HCT116 (cell line): Measurements from ENCODE around the gene MYO7A.

Experiments used
- POLR2A ChIP-seq: IDR thresholded peaks from 2 replicates; pipeline ENCODE4 v1.7.0; 2011; ENCODE audit warnings: borderline replicate concordance; ENCODE audit not compliant: insufficient read depth, insufficient read length; ENCODE audit errors: extremely low read depth
- TF ChIP-seq, protein P1 (sequence below), 3 experiments: fragments of 200-600 bp in 1 of 3; sonication (generic) in 1 of 3; IDR thresholded peaks in 2 of 3; conservative IDR thresholded peaks in 1 of 3; 2 replicates each; pipeline ENCODE4 v1.5.1; 2012 to 2017; ENCODE audit warnings: low read depth in 2 of 3, low read length in 2 of 3, antibody characterized with exemption in 1 of 3, borderline replicate concordance in 1 of 3, control low read depth in 1 of 3, mild to moderate bottlenecking in 1 of 3, mixed read lengths in 1 of 3, mixed run types in 1 of 3, moderate library complexity in 1 of 3; ENCODE audit not compliant: insufficient read depth in 1 of 3

DNA sequence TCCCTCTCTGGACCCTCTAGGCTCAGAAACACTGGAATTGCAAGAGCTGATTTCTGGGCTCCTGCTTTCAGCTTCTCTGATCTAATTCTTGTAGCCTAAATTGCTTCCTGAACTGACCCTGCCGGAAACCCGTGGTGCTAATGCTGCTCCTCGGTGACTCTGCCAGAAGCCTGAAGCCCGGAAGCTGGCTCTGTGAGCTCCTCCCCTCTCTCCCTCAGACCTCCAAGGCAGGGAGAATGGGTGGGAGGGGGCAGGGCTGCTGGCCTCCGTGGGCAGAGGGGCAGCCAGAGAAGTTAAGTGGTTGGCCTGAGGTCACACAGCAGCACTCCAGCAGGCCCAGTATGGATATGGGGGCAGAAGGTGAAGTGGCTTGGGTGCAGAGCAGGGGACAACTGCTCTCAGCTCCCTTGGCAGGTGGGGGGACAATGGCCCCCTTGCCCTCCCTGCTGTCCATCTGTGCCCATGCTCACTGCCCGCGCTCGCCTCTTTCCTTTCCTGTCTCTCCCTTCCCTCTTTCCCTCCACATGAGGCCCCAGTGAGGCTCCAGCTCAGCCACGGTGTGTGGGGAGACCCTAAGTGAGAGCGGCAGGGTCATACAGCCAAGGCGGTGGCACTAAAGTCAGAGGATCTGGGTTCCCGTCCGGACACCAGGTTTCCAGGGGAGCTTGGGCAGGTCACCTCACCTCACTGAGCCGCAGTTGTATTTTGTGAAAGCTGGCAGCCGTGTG is 45.0 kb upstream of the MYO7A start:
- TF ChIP-seq, protein P1, sequence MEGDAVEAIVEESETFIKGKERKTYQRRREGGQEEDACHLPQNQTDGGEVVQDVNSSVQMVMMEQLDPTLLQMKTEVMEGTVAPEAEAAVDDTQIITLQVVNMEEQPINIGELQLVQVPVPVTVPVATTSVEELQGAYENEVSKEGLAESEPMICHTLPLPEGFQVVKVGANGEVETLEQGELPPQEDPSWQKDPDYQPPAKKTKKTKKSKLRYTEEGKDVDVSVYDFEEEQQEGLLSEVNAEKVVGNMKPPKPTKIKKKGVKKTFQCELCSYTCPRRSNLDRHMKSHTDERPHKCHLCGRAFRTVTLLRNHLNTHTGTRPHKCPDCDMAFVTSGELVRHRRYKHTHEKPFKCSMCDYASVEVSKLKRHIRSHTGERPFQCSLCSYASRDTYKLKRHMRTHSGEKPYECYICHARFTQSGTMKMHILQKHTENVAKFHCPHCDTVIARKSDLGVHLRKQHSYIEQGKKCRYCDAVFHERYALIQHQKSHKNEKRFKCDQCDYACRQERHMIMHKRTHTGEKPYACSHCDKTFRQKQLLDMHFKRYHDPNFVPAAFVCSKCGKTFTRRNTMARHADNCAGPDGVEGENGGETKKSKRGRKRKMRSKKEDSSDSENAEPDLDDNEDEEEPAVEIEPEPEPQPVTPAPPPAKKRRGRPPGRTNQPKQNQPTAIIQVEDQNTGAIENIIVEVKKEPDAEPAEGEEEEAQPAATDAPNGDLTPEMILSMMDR (IDR thresholded peaks at IDR 0.05 in 2 of 3, conservative IDR thresholded peaks at IDR 0.05 in 1 of 3; ENCODE audit: borderline replicate concordance in 1 of 3, insufficient read depth in 1 of 3, low read depth in 2 of 3, low read length in 2 of 3): no peak
- no peak for TF ChIP-seq POLR2A
